Thoracic aorta (tissue), 2 donors: ENCODE results near the gene NFATC2IP. TPM values are rescaled to one million over a fixed set of nuclear protein-coding genes. Genes with fewer than 3 reads are reported as not detected.

Experiments used
- ATAC-seq: fragments of 150-250 bp; one replicate; pipeline ENCODE4 v1.8.0; 2017; ENCODE audit warnings: low read depth; ENCODE audit not compliant: insufficient number of reproducible peaks, low FRiP score
- DNase-seq: peaks from one replicate; pipeline ENCODE4 v3.0.0-alpha.2; 2020; ENCODE audit warnings: low spot score
- H3K27ac ChIP-seq, 2 donors: fragments of 200-600 bp; sonication (generic); 1 replicate in 1 of 2; 2 replicates in 1 of 2; pipeline ENCODE4 v1.5.1; 2016; ENCODE audit warnings: mild to moderate bottlenecking in 2 of 2, moderate library complexity in 2 of 2
- H3K27me3 ChIP-seq: fragments of 200-600 bp; sonication (generic); replicated peaks from 2 replicates; pipeline ENCODE4 v1.6.0; 2016; ENCODE audit warnings: mild to moderate bottlenecking; ENCODE audit not compliant: insufficient read depth
- H3K36me3 ChIP-seq: fragments of 200-600 bp; sonication (generic); one replicate; pipeline ENCODE4 v1.5.1; 2016
- H3K4me1 ChIP-seq, 2 donors: fragments of 200-600 bp; sonication (generic); 1 replicate in 1 of 2; 2 replicates in 1 of 2; pipeline versions ENCODE4 v1.5.1 to v1.6.0; 2016; ENCODE audit warnings: low read depth in 2 of 2, mild to moderate bottlenecking in 1 of 2; ENCODE audit not compliant: control insufficient read depth in 1 of 2
- H3K4me3 ChIP-seq: fragments of 200-600 bp; sonication (generic); 2 replicates; pipeline ENCODE4 v1.5.1; 2016; ENCODE audit warnings: mild to moderate bottlenecking
- H3K9me3 ChIP-seq: fragments of 200-600 bp; sonication (generic); 2 replicates; pipeline ENCODE4 v1.5.1; 2016
- total RNA-seq, 2 donors: library from RNA; depleted of rRNA; stranded (reverse); fragments of >200 nt; gene quantifications; one replicate each; pipeline versions ENCODE4 v1.1.0 to v1.2.3, GENCODE V29; 2016
- TF ChIP-seq, protein P1 (sequence below): fragments of 200-600 bp; sonication (generic); IDR thresholded peaks from one replicate; pipeline ENCODE4 v1.5.1; 2019; ENCODE audit warnings: antibody characterized with exemption

NFATC2IP gene
- total RNA-seq, 2 donors from 2014 or later: 38.4 to 45.5 TPM

DNA sequence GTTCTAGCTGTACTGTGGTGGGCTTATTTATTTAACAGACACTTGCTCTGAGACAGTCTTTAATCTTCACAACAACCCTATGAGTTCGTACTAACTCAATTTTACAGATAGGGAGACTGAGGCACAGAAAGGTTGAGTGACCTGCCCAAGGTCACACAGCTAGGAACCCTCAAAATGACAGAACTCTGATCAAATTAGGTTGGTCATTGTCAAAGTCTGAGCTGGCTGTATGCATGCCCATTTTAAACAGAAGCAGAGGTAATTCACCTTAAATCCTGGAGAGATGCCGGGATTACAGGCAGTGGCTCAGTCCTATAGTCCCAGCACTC lies 59.1 kb downstream of the NFATC2IP start:
- H3K4me3 ChIP-seq: no peak overlapping the region
- H3K9me3 ChIP-seq: no peaks in the 10 kb centered on the region
- TF ChIP-seq, protein P1, sequence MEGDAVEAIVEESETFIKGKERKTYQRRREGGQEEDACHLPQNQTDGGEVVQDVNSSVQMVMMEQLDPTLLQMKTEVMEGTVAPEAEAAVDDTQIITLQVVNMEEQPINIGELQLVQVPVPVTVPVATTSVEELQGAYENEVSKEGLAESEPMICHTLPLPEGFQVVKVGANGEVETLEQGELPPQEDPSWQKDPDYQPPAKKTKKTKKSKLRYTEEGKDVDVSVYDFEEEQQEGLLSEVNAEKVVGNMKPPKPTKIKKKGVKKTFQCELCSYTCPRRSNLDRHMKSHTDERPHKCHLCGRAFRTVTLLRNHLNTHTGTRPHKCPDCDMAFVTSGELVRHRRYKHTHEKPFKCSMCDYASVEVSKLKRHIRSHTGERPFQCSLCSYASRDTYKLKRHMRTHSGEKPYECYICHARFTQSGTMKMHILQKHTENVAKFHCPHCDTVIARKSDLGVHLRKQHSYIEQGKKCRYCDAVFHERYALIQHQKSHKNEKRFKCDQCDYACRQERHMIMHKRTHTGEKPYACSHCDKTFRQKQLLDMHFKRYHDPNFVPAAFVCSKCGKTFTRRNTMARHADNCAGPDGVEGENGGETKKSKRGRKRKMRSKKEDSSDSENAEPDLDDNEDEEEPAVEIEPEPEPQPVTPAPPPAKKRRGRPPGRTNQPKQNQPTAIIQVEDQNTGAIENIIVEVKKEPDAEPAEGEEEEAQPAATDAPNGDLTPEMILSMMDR: no peak
- no peaks in the 10 kb centered on the region for H3K4me1 ChIP-seq
- no peak for ATAC-seq
- no peaks in the 10 kb centered on the region for H3K27me3 ChIP-seq
- no peak for DNase-seq
- no peaks in the 10 kb centered on the region for H3K36me3 ChIP-seq
- no peak overlapping the region for H3K27ac ChIP-seq

DNA sequence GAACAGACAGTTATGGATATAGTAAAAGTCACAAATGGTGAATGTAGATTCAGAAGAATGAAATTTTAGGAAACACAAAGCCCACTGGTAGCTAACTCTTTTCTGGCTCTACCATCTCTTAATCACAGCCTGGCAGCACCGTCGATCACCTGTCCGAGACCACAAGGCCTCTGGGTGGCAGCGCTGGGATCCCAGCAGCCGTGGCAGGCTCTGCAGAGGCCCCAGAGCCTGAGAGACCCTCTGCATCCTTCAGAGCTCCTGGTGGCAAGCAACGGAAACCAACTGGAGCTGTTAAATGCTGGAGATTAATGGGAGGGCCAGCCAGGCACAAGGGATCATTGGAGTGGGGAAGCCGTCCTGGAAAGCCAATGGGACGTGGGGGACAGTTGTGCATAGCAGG lies 60.4 kb downstream of the NFATC2IP start:
- ATAC-seq: no peak
- DNase-seq: no peak
- Histone ChIP-seq H3K4me3 (no peak overlapping the region), H3K27ac (no peak overlapping the region), H3K36me3 (no peaks in the 10 kb centered on the region), H3K4me1 (no peaks in the 10 kb centered on the region), H3K9me3 (no peaks in the 10 kb centered on the region), H3K27me3 (no peaks in the 10 kb centered on the region)
- TF ChIP-seq, protein P1: no peak

DNA sequence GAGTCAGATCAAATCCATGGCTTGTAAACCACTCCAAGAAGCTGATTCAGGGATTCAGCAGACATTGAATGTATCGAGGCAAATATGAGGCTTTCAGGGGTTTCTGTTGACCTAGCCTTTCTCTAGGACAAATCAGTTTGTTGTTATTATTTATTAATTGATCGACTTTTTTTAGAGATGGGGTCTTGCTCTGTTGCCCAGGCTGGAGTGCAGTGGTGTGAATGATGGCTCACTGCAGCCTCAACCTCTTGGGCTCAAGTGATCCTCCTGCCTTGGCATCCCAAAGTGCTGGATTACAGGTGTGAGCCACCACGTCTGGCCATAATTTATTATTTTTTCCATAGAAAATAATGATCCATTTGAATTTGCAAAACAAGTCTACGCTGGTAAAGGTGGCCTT lies 61.1 kb downstream of the NFATC2IP start:
- Histone ChIP-seq H3K4me1 (no peaks in the 10 kb centered on the region), H3K27me3 (no peaks in the 10 kb centered on the region), H3K9me3 (no peaks in the 10 kb centered on the region), H3K36me3 (no peaks in the 10 kb centered on the region), H3K27ac (no peak overlapping the region), H3K4me3 (no peak overlapping the region)
- TF ChIP-seq, protein P1: no peak
- ATAC-seq: no peak
- no peak for DNase-seq

DNA sequence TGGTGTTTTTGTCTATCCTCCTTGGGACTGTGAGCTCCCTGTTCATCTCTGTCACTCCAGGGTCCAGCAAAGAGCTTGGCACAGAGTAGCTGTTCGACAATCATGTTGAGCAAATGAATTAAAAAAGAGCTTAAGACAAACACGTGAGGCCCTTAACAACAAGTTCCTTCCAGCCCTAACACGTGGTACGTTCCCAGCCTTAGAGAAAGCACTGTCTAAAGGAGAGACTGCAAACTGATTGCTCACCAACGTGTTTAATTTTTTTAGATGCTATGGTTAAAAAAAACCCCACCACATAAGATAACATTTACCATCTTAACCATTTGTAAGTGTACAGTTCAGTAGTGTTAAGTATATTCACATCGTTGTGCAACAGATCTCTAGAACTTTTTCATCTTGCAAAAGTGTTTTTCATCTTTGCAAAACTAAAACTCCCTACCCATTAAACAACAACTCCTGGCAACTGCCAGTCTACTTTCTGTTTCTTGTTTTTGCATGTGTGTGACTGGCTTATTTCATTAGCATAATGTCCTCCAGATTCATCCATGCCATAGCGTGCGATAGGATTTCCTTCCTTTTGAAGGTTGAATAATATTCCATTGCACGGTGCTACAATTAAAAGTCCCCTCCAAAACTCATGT lies 62.3 kb downstream of the NFATC2IP start:
- Histone ChIP-seq H3K4me1 (no peaks in the 10 kb centered on the region), H3K4me3 (no peak overlapping the region), H3K36me3 (no peaks in the 10 kb centered on the region), H3K27ac (no peak overlapping the region), H3K27me3 (no peaks in the 10 kb centered on the region), H3K9me3 (no peaks in the 10 kb centered on the region)
- DNase-seq (no peak), ATAC-seq (no peak)
- TF ChIP-seq, protein P1: no peak

DNA sequence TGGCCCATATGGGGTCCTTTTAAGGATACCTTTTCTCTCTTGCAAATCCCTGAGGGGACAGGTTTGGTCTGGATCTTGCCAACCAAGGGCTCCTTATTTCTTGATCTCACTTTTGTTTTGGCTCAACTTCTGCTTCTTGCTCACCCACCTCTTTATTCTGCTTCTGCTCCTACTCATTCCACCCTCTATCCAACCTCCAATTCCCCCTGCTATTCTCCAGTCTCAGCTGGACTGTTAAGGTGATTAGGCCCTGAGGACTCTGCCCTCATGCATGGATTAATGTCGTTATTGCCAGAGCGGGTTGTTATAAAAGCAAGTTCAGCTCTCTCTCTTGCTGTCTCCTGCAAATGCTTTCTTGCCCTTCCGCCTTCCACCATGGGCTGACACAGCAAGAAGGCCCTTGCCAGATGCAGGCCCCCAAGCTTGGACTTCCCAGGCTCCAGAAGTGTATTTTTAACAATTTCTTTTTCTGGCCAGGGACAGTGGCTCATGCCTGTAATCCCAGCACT lies 63.9 kb downstream of the NFATC2IP start:
- Histone ChIP-seq H3K4me1 (no peaks in the 10 kb centered on the region), H3K27ac (no peak overlapping the region), H3K36me3 (no peaks in the 10 kb centered on the region), H3K27me3 (no peaks in the 10 kb centered on the region), H3K4me3 (no peak overlapping the region), H3K9me3 (no peaks in the 10 kb centered on the region)
- no peak for ATAC-seq
- DNase-seq: no peak
- TF ChIP-seq, protein P1: no peak

Other genes with a start within 250 kb of the NFATC2IP start
- gene EIF3C, start 239.5 kb upstream of the NFATC2IP start, total RNA-seq: 100 to 1,000 TPM; 167 to 206 TPM
- 1 to 10 TPM; 3.0 to 8.4 TPM for gene NPIPB9, start 199.2 kb upstream of the NFATC2IP start, total RNA-seq
- gene ATXN2L, start 127.9 kb upstream of the NFATC2IP start, total RNA-seq: 10 to 100 TPM; 79.9 to 84.3 TPM
- gene TUFM, start 104.6 kb upstream of the NFATC2IP start, total RNA-seq: 10 to 100 TPM; 48.9 to 50.2 TPM
- 10 to 100 TPM; 32.5 to 45.1 TPM for gene SH2B1, start 87.1 kb upstream of the NFATC2IP start, total RNA-seq
- under 1 TPM; 0.41 to 0.42 TPM for gene ATP2A1, start 72.4 kb upstream of the NFATC2IP start, total RNA-seq
- 10 to 100 TPM; 18.3 to 62.0 TPM for gene RABEP2, start 25.7 kb upstream of the NFATC2IP start, total RNA-seq
- not detected for gene CD19, start 19.0 kb upstream of the NFATC2IP start, total RNA-seq
- 10 to 100 TPM; 21.9 to 36.6 TPM for gene SPNS1, start 23.8 kb downstream of the NFATC2IP start, total RNA-seq
- 10 to 100 TPM; 15.3 to 28.6 TPM for gene LAT, start 34.1 kb downstream of the NFATC2IP start, total RNA-seq